Endothelial cell of umbilical vein (primary cell): Measurements from ENCODE around the gene NT5C1A.

Source experiments
- CTCF ChIP-seq, 2 donors: IDR thresholded peaks; 1 replicate in 1 of 2; 2 replicates in 1 of 2; pipeline ENCODE4 v1.5.1; 2011; ENCODE audit warnings: low read length in 2 of 2, mild to moderate bottlenecking in 2 of 2, moderate library complexity in 2 of 2, control low read depth in 1 of 2, inconsistent platforms in 1 of 2, low read depth in 1 of 2; ENCODE audit not compliant: insufficient read depth in 1 of 2; ENCODE audit errors: extremely low read depth in 1 of 2
- EZH2 ChIP-seq: IDR thresholded peaks from 2 replicates; pipeline ENCODE4 v1.6.1; 2012; ENCODE audit warnings: borderline replicate concordance, low read depth, mild to moderate bottlenecking, moderate library complexity, low read length, inconsistent platforms; ENCODE audit not compliant: severe bottlenecking
- FOS ChIP-seq: IDR thresholded peaks from 2 replicates; pipeline ENCODE4 v1.6.1; 2011; ENCODE audit warnings: mild to moderate bottlenecking, low read length, moderate library complexity, borderline replicate concordance; ENCODE audit not compliant: insufficient read depth
- MYC ChIP-seq: IDR thresholded peaks from one replicate; pipeline ENCODE4 v1.6.1; 2011; ENCODE audit warnings: mild to moderate bottlenecking, low read depth, low read length
- POLR2A ChIP-seq: IDR thresholded peaks from 2 replicates; pipeline ENCODE4 v1.6.1; 2012; ENCODE audit warnings: low read depth, mild to moderate bottlenecking, control low read depth, low read length
- POLR2AphosphoS5 ChIP-seq: IDR thresholded peaks from 2 replicates; pipeline ENCODE4 v1.6.1; 2012; ENCODE audit warnings: low read depth, mild to moderate bottlenecking, control low read depth, low read length, moderate library complexity; ENCODE audit not compliant: insufficient read depth

GRCh38 chr1:39668111-39668510, 3.8 kb downstream of the NT5C1A start:
- TF ChIP-seq FOS (no peak), CTCF (IDR thresholded peaks at IDR 0.05; ENCODE audit: extremely low read depth in 1 of 2, insufficient read depth in 1 of 2, low read depth in 1 of 2, low read length in 2 of 2) (no peak), POLR2A (no peak), POLR2AphosphoS5 (no peak), EZH2 (no peak), MYC (no peak)
